Mucosa of stomach (tissue), 1 donor: ENCODE results near the gene MYL10.
"Not testable (repeated sequence)": the region's sequence is repeated elsewhere in the genome, so short reads cannot be mapped to it uniquely, and the experiment has no call there.

Source experiments
- H3K27me3 ChIP-seq: one replicate; pipeline ENCODE4 v1.7.0; 2013; ENCODE audit warnings: mild to moderate bottlenecking, low read length; ENCODE audit not compliant: control insufficient read depth, insufficient read depth
- H3K36me3 ChIP-seq: one replicate; pipeline ENCODE4 v1.7.0; 2013; ENCODE audit warnings: low read length; ENCODE audit not compliant: control insufficient read depth, insufficient read depth
- H3K4me1 ChIP-seq: one replicate; pipeline ENCODE4 v1.7.0; 2013; ENCODE audit warnings: mild to moderate bottlenecking, low read length; ENCODE audit not compliant: control insufficient read depth, insufficient read depth
- H3K4me3 ChIP-seq: one replicate; pipeline ENCODE4 v1.7.0; 2013; ENCODE audit warnings: low read length
- H3K9ac ChIP-seq: one replicate; pipeline ENCODE4 v1.7.0; 2013; ENCODE audit warnings: mild to moderate bottlenecking, low read length, moderate library complexity
- H3K9me3 ChIP-seq: one replicate; pipeline ENCODE4 v1.7.0; 2013; ENCODE audit warnings: mild to moderate bottlenecking, low read length, moderate library complexity; ENCODE audit not compliant: control insufficient read depth
- donor health status: Pancreatic carcinoma.

The MYL10 gene

DNA sequence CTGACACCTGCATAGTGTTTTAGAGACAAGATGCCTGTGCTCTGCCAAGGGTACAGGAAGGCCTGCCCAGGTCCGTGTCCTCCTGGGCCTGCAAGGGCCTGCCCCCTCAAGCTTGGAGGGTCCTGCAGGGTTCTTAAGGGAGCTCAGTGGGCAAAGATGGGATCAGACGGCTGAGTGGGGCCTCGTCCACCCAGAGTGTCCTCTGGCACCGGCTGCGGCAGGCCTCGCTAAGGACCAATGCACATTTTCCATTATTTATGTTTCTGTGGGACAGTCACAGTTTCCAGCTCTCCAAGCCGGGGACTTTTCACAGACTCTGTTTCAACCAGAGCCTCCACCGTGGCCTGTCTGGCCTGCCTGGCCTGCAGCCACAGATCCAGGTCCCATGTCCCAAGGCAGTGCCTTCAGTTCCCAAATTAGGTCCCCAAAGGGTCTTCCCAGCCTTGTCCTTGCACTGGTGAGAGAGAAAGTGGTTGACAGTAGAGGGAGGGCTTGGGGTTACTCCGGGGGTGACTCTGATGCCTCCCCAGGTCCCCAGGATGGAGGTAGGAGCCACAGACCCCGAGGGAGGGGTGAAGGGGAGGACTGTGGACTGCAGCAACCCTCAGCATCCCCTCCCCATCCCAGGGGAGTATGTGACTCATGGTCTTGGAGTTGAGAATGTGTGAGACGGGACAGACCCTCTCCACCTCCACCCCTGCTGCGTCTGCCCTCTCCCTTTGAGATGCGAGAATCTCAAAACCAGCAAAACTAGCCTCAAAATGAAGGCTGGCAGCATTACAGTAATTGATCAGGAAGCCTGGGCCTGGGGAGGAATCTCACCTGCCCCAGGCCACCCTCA is 14.8 kb downstream of the MYL10 start:
- Histone ChIP-seq H3K9ac (no peak overlapping the region), H3K27me3 (peaks cover 8% of the 10 kb centered on the region), H3K4me1 (peaks cover 9% of the 10 kb centered on the region), H3K4me3 (no peak overlapping the region), H3K36me3 (no peaks in the 10 kb centered on the region), H3K9me3 (no peaks in the 10 kb centered on the region)

DNA sequence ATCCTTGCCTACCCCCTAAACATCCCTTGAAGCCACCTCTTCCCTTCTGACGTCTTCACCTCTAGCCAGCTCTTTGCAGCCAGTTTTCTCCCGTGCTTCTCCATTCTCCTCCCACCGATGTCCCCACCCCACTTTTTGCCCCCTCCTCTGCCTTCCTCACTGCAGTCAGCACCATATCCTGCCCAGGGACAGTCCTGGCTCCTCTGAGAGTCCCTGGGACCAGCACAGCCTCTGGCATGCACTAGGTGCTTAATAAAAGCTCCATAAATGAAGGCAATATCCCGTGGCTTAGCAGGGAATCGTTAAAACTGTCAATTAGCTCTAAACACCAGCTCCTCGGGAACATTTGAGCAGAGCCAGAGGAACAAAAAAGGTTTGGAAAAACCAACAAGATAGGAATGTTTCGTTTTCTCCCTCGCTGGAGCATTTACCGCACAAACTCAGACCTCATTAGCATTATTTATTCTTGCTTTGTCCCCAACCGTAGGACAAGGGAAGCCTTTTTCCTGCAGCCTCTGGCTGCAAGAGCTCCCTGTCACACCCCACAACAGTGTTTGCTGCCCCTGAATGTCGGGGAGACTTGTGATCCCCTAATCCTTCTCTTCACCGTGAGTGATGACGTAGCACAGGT is 16.1 kb downstream of the MYL10 start:
- Histone ChIP-seq H3K4me3 (no peak overlapping the region), H3K9ac (no peak overlapping the region)

GRCh38 chr7:101608772-101609713 is 20.1 kb downstream of the MYL10 start:
- Histone ChIP-seq H3K9ac (peak overlapping the region; percentile 5), H3K27me3 (peaks cover 5% of the 10 kb centered on the region), H3K4me1 (peaks cover 16% of the 10 kb centered on the region), H3K9me3 (no peaks in the 10 kb centered on the region), H3K4me3 (no peak overlapping the region), H3K36me3 (no peaks in the 10 kb centered on the region)

More for the DNA sequence above, 16.1 kb downstream of the MYL10 start:
- peaks cover 8% of the 10 kb centered on the region for H3K27me3 ChIP-seq
- H3K9me3 ChIP-seq = no peaks in the 10 kb centered on the region
- peaks cover 22% of the 10 kb centered on the region for H3K4me1 ChIP-seq
- H3K36me3 ChIP-seq = no peaks in the 10 kb centered on the region

GRCh38 chr7:101606498-101606923 is 22.6 kb downstream of the MYL10 start:
- Histone ChIP-seq H3K4me3 (no peak overlapping the region), H3K36me3 (no peaks in the 10 kb centered on the region), H3K27me3 (no peaks in the 10 kb centered on the region), H3K4me1 (peaks cover 30% of the 10 kb centered on the region), H3K9me3 (no peaks in the 10 kb centered on the region), H3K9ac (no peak overlapping the region)

GRCh38 chr7:101605611-101606497 is 23.2 kb downstream of the MYL10 start:
- no peak overlapping the region for H3K9ac ChIP-seq
- no peaks in the 10 kb centered on the region for H3K9me3 ChIP-seq
- no peaks in the 10 kb centered on the region for H3K36me3 ChIP-seq
- H3K4me3 ChIP-seq = no peak overlapping the region
- H3K4me1 ChIP-seq = peaks cover 30% of the 10 kb centered on the region
- H3K27me3 ChIP-seq = no peaks in the 10 kb centered on the region

DNA sequence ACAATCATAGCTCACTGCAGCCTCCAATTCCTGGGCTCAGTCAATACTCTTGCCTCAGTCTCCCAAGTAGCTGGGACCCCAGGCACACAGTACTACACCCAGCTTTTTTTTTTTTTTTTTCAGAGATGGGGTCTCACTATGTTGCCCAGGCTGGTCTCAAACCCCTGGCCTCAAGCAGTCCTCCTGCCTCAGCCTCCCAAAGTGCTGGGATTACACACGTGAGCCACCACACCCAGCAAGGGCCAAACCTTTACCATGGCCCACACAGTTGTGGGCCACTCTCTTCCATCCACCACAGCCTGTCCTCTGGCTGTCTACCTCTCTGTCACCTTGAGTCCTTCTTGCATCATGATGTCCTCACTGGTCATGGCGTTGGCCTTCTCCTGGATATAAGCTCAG is 24.2 kb downstream of the MYL10 start:
- not testable (repeated sequence) for H3K9ac ChIP-seq, H3K36me3 ChIP-seq, H3K9me3 ChIP-seq, H3K4me3 ChIP-seq, H3K27me3 ChIP-seq
- H3K4me1 ChIP-seq = peaks cover 30% of the 10 kb centered on the region

DNA sequence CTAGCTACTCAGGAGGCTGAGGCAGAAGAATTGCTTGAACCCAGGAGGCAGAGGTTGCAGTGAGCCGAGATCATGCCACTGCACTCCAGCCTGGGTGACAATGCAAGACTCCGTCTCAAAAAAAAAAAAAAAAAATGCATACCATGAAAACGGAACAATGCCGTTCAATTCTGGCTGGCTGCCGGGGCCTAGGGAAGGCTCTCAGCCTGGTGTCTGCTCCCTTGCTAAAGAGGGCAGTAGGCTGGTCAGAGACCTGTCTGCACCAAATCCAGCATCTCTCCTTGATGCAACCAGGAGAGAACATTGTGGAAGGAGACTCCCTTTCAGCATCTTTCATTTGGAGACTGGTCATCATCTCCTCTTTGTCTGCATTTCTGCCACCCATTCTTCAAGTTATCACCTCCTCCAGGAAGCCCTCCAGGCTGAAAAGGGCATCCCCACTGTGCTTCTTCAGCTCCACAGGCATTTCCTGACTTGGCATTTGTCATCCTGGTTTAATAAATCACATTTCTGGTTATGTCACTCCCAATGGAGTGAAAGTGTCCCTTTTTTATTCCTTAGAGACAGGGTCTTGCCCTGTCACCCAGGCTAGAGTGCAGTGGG is 24.7 kb downstream of the MYL10 start:
- no peak overlapping the region for H3K4me3 ChIP-seq
- H3K27me3 ChIP-seq = no peaks in the 10 kb centered on the region
- no peak overlapping the region for H3K9ac ChIP-seq
- H3K9me3 ChIP-seq = no peaks in the 10 kb centered on the region
- no peaks in the 10 kb centered on the region for H3K36me3 ChIP-seq
- H3K4me1 ChIP-seq = peaks cover 30% of the 10 kb centered on the region

GRCh38 chr7:101602484-101603241 is 26.4 kb downstream of the MYL10 start:
- Histone ChIP-seq H3K27me3 (no peaks in the 10 kb centered on the region), H3K4me1 (peaks cover 32% of the 10 kb centered on the region), H3K36me3 (no peaks in the 10 kb centered on the region), H3K9me3 (no peaks in the 10 kb centered on the region), H3K9ac (no peak overlapping the region), H3K4me3 (no peak overlapping the region)

GRCh38 chr7:101602082-101602481 is 27.0 kb downstream of the MYL10 start:
- no peak overlapping the region for H3K9ac ChIP-seq
- H3K36me3 ChIP-seq = no peaks in the 10 kb centered on the region
- H3K9me3 ChIP-seq = no peaks in the 10 kb centered on the region
- peaks cover 36% of the 10 kb centered on the region for H3K4me1 ChIP-seq
- H3K27me3 ChIP-seq = no peaks in the 10 kb centered on the region
- H3K4me3 ChIP-seq = no peak overlapping the region

DNA sequence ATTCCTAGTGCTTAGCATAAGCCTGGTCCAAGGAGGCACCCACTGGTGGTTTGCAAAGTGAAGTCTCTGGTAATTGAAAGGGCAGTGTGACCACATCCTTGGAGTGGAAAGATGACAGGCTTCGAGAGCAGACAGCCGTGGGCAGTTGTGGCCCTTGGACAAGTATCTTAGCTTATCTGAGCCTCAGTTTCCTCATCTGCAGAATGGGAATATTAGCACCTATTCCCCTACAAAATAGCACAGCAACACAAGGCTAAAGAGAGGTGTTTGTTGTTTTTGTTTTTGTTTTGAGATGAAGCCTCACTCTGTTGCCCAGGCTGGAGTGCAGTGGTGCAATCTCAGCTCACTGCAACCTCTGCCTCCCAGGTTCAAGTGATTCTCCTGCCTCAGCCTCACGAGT is 29.3 kb downstream of the MYL10 start:
- Histone ChIP-seq H3K4me3 (no peak overlapping the region), H3K36me3 (no peaks in the 10 kb centered on the region), H3K27me3 (no peaks in the 10 kb centered on the region), H3K9me3 (no peaks in the 10 kb centered on the region), H3K9ac (no peak overlapping the region), H3K4me1 (peaks cover 36% of the 10 kb centered on the region)
